Adrenal gland (tissue), 5 donors: ENCODE measurements around the gene PLD5.

ENCODE experiments used
- CTCF ChIP-seq, 6 experiments: fragments of 450-650 bp in 4 of 6; fragments of 200-600 bp in 2 of 6; sonication (generic) in 1 of 6; IDR thresholded peaks; 1 replicate in 5 of 6; 2 replicates in 1 of 6; pipeline versions ENCODE4 v1.5.1 to v1.8.0; 2016 to 2021; ENCODE audit warnings: antibody characterized with exemption in 6 of 6, mild to moderate bottlenecking in 2 of 6, moderate library complexity in 1 of 6
- POLR2A ChIP-seq, 2 donors: fragments of 450-650 bp; IDR thresholded peaks; one replicate each; pipeline ENCODE4 v1.6.1; 2017; ENCODE audit warnings: antibody characterized with exemption in 2 of 2, mild to moderate bottlenecking in 2 of 2, moderate library complexity in 1 of 2
- donor health status: DM: no; HTN: no; CAD: no.

- TF ChIP-seq POLR2A (IDR thresholded peaks at IDR 0.05): no peak
- no peak for TF ChIP-seq CTCF (IDR thresholded peaks at IDR 0.05)
Observed at GRCh38 chr1:242468784-242469183, 55.7 kb downstream of the PLD5 start.
